CD4-positive, alpha-beta T cell (primary cell): Measurements from ENCODE around the gene TATDN2. TPM values are rescaled to one million over a fixed set of nuclear protein-coding genes. Genes with fewer than 3 reads are reported as not detected.

ENCODE experiments used
- ATAC-seq: fragments of 200-7000 bp; cut with Tn5 transposase; one replicate; pipeline ENCODE4 v1.10.0; 2022; ENCODE audit warnings: mild to moderate bottlenecking; ENCODE audit not compliant: poor library complexity
- CTCF ChIA-PET: fragments of 350-600 bp; sonication (Branson Sonifier 250); formaldehyde crosslinking; loops from one replicate; lab custom pipeline; 2021; ENCODE audit warnings: antibody characterized with exemption, inconsistent platforms; lab: Charles Lee
- POLR2A ChIA-PET: fragments of 350-600 bp; sonication (Branson Sonifier 250); formaldehyde crosslinking; loops from one replicate; lab custom pipeline; 2021; ENCODE audit warnings: antibody characterized with exemption, inconsistent platforms; lab: Charles Lee
- DNase-seq, 14 experiments: peaks; one replicate each; pipeline ENCODE4 v3.0.0-alpha.2; 2013 to 2020; ENCODE audit warnings: mixed read lengths in 2 of 14
- H3K27ac ChIP-seq, 2 donors: one replicate each; pipeline versions ENCODE4 v1.5.1 to v1.7.0; 2013; ENCODE audit warnings: low read length in 2 of 2, low read depth in 1 of 2, mild to moderate bottlenecking in 1 of 2
- H3K27me3 ChIP-seq, 2 experiments: 1 replicate in 1 of 2; 2 replicates in 1 of 2; pipeline versions ENCODE4 v1.6.1 to v1.7.0; 2013; ENCODE audit warnings: low read length in 2 of 2, control low read depth in 1 of 2, mild to moderate bottlenecking in 1 of 2, moderate library complexity in 1 of 2; ENCODE audit not compliant: insufficient read depth in 2 of 2, control insufficient read depth in 1 of 2
- H3K36me3 ChIP-seq: one replicate; pipeline ENCODE4 v1.6.1; 2013; ENCODE audit warnings: low read length, control low read depth; ENCODE audit not compliant: insufficient read depth
- H3K4me1 ChIP-seq: one replicate; pipeline ENCODE4 v1.6.1; 2013; ENCODE audit warnings: low read length, control low read depth; ENCODE audit not compliant: insufficient read depth
- H3K4me3 ChIP-seq: one replicate; pipeline ENCODE4 v1.5.1; 2013; ENCODE audit warnings: mild to moderate bottlenecking, low read length, moderate library complexity
- H3K9me3 ChIP-seq, 2 experiments: 1 replicate in 1 of 2; 2 replicates in 1 of 2; pipeline versions ENCODE4 v1.6.1 to v1.7.0; 2013; ENCODE audit warnings: low read length in 2 of 2, mild to moderate bottlenecking in 2 of 2, control low read depth in 1 of 2, moderate library complexity in 1 of 2; ENCODE audit not compliant: control insufficient read depth in 1 of 2, insufficient read depth in 1 of 2
- H3K27ac Mint-ChIP-seq: one replicate; pipeline ENCODE4 v1.8.0; 2020; ENCODE audit warnings: mixed read lengths
- H3K27me3 Mint-ChIP-seq: one replicate; pipeline ENCODE4 v1.8.0; 2021; ENCODE audit warnings: mixed read lengths
- H3K36me3 Mint-ChIP-seq: one replicate; pipeline ENCODE4 v1.8.0; 2021; ENCODE audit warnings: low read depth, mixed read lengths
- H3K4me1 Mint-ChIP-seq: one replicate; pipeline ENCODE4 v1.8.0; 2021; ENCODE audit warnings: low read depth, mixed read lengths
- H3K4me3 Mint-ChIP-seq: one replicate; pipeline ENCODE4 v1.8.0; 2020; ENCODE audit warnings: mild to moderate bottlenecking, mixed read lengths
- H3K9me3 Mint-ChIP-seq: one replicate; pipeline ENCODE4 v1.8.0; 2020; ENCODE audit warnings: mixed read lengths
- intact Hi-C, 2 experiments: fragments of 100-400 bp; cut with DNase I in 1 of 2; cut with micrococcal nuclease in 1 of 2; formaldehyde crosslinking; loops; one replicate each; pipeline versions ENCODE4 v1.15.1 to v1.9.0; 2023 to 2025; cut with DNase I, micrococcal nuclease
- total RNA-seq, 174 experiments: library from RNA in 2 of 174; stranded (reverse) in 2 of 174; gene quantifications; one replicate each; pipeline ENCODE4 v1.2.3 and lab custom pipeline; 2021 to 2026
- TF ChIP-seq, protein P1 (sequence below): fragments of 200-600 bp; IDR thresholded peaks from one replicate; pipeline ENCODE4 v1.8.0; 2022; ENCODE audit warnings: antibody characterized with exemption, mild to moderate bottlenecking

TATDN2 gene
- total RNA-seq, 2 experiments from 2014 or later = 48.7 to 50.2 TPM

GRCh38 chr3:10280177-10280529 lies 31.9 kb downstream of the TATDN2 start:
- DNase-seq = peak in 3 of 14 experiments; percentile 23 to 36 (median 28)
- ATAC-seq = no peak
- no peak overlapping the region for H3K27ac ChIP-seq
- H3K36me3 ChIP-seq = peaks cover 71% of the 10 kb centered on the region
- H3K4me3 ChIP-seq = no peak overlapping the region
- peaks cover 27% of the 10 kb centered on the region for H3K4me1 ChIP-seq
- H3K9me3 ChIP-seq = no peaks in the 10 kb centered on the region
- Mint-ChIP-seq H3K27me3 (no peaks in the 10 kb centered on the region), H3K4me1 (peaks cover 54% of the 10 kb centered on the region), H3K4me3 (no peak overlapping the region), H3K36me3 (peaks cover 76% of the 10 kb centered on the region), H3K9me3 (no peaks in the 10 kb centered on the region), H3K27ac (peak overlapping the region; percentile 63)
- CTCF ChIA-PET = interaction anchor here (1.3 kb wide), 1 partner anchor 77 kb away, joined by 3 read pairs; no protein-coding TSS in a partner anchor
- no peaks in the 10 kb centered on the region for H3K27me3 ChIP-seq
- POLR2A ChIA-PET = interaction anchor here (0.8 to 1.1 kb wide), 3 partner anchors 10 to 86 kb away, joined by 3 read pairs; no protein-coding TSS in a partner anchor
- TF ChIP-seq, protein P1, sequence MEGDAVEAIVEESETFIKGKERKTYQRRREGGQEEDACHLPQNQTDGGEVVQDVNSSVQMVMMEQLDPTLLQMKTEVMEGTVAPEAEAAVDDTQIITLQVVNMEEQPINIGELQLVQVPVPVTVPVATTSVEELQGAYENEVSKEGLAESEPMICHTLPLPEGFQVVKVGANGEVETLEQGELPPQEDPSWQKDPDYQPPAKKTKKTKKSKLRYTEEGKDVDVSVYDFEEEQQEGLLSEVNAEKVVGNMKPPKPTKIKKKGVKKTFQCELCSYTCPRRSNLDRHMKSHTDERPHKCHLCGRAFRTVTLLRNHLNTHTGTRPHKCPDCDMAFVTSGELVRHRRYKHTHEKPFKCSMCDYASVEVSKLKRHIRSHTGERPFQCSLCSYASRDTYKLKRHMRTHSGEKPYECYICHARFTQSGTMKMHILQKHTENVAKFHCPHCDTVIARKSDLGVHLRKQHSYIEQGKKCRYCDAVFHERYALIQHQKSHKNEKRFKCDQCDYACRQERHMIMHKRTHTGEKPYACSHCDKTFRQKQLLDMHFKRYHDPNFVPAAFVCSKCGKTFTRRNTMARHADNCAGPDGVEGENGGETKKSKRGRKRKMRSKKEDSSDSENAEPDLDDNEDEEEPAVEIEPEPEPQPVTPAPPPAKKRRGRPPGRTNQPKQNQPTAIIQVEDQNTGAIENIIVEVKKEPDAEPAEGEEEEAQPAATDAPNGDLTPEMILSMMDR = no peak
- intact Hi-C loops = loop anchor here (10.0 kb wide), 3 partner anchors 295 to 435 kb away; partner anchors contain the start of genes CRELD1 (in 1 of the 2), EMC3 (in 1 of the 2) and RPUSD3 (in 1 of the 2)

- CTCF ChIA-PET = interaction anchor here (1.0 to 1.3 kb wide), 2 partner anchors 77 to 125 kb away, joined by 3 read pairs; no protein-coding TSS in a partner anchor
- no peak for ATAC-seq
- H3K27me3 ChIP-seq = no peaks in the 10 kb centered on the region
- no peaks in the 10 kb centered on the region for H3K9me3 Mint-ChIP-seq
- H3K4me3 ChIP-seq = no peak overlapping the region
- H3K4me1 Mint-ChIP-seq = peaks cover 58% of the 10 kb centered on the region
- POLR2A ChIA-PET = interaction anchor here (0.8 to 1.1 kb wide), 3 partner anchors 10 to 87 kb away, joined by 3 read pairs; no protein-coding TSS in a partner anchor
- H3K4me3 Mint-ChIP-seq = no peak overlapping the region
- intact Hi-C loops = loop anchor here (10.0 kb wide), 3 partner anchors 296 to 436 kb away; partner anchors contain the start of genes CRELD1 (in 1 of the 2), EMC3 (in 1 of the 2) and RPUSD3 (in 1 of the 2)
- no peak for DNase-seq
- TF ChIP-seq, protein P1 = no peak
- H3K9me3 ChIP-seq = no peaks in the 10 kb centered on the region
- H3K27ac ChIP-seq = no peak overlapping the region
- H3K4me1 ChIP-seq = peaks cover 25% of the 10 kb centered on the region
- peaks cover 70% of the 10 kb centered on the region for H3K36me3 ChIP-seq
- peaks cover 72% of the 10 kb centered on the region for H3K36me3 Mint-ChIP-seq
- no peaks in the 10 kb centered on the region for H3K27me3 Mint-ChIP-seq
- peak overlapping the region; percentile 63 for H3K27ac Mint-ChIP-seq
These were observed 32.3 kb downstream of the TATDN2 start for GRCh38 chr3:10280571-10280970.

- POLR2A ChIA-PET = interaction anchor here (1.0 kb wide), 1 partner anchor 22 kb away, joined by 3 read pairs; no protein-coding TSS in a partner anchor
- Histone ChIP-seq H3K4me1 (peaks cover 25% of the 10 kb centered on the region), H3K27ac (peak overlapping the region in 1 of 2 donors; percentile 11), H3K9me3 (no peaks in the 10 kb centered on the region), H3K27me3 (no peaks in the 10 kb centered on the region), H3K4me3 (no peak overlapping the region), H3K36me3 (peaks cover 67% of the 10 kb centered on the region)
- Mint-ChIP-seq H3K36me3 (peaks cover 69% of the 10 kb centered on the region), H3K4me1 (peaks cover 62% of the 10 kb centered on the region), H3K27me3 (no peaks in the 10 kb centered on the region), H3K27ac (no peak overlapping the region), H3K9me3 (no peaks in the 10 kb centered on the region), H3K4me3 (no peak overlapping the region)
- intact Hi-C loops = loop anchor here (10.0 kb wide), 3 partner anchors 297 to 437 kb away; partner anchors contain the start of genes CRELD1 (in 1 of the 2), EMC3 (in 1 of the 2) and RPUSD3 (in 1 of the 2)
- CTCF ChIA-PET = interaction anchor here (0.7 to 1.8 kb wide), 4 partner anchors 18 to 118 kb away, joined by 3 to 7 read pairs (median 4); no protein-coding TSS in a partner anchor
- no peak for DNase-seq
- TF ChIP-seq, protein P1 = no peak
- no peak for ATAC-seq
These were observed 33.7 kb downstream of the TATDN2 start for GRCh38 chr3:10281951-10282350.
